GM12874 (cell line): ENCODE data around the gene P4HA3.

Experiments
- TF ChIP-seq, protein P1 (sequence below): IDR thresholded peaks from 2 replicates; pipeline ENCODE4 v1.5.1; 2011; ENCODE audit warnings: low read depth, mild to moderate bottlenecking, control low read depth, low read length, moderate library complexity; ENCODE audit not compliant: insufficient read depth

The P4HA3 gene

DNA sequence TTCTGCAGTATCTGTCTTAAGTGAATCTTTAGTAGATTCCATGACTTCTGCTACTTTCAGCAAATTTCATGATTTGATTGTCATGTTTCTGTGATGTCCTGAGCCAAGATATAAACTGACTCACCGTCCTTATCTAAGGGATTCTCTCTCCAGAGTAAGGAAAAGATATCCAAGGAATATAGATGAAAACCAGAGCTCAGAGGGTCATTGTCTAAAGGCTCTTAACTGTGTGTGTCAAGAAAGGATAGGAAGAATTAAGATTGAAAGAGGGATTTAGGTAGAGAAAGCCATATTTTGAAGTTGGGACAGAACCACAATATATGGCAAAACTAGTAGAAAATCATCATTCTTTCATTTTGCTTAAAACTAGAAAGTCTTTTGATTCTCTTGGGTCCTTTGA is 89.6 kb downstream of the P4HA3 start:
- TF ChIP-seq, protein P1, sequence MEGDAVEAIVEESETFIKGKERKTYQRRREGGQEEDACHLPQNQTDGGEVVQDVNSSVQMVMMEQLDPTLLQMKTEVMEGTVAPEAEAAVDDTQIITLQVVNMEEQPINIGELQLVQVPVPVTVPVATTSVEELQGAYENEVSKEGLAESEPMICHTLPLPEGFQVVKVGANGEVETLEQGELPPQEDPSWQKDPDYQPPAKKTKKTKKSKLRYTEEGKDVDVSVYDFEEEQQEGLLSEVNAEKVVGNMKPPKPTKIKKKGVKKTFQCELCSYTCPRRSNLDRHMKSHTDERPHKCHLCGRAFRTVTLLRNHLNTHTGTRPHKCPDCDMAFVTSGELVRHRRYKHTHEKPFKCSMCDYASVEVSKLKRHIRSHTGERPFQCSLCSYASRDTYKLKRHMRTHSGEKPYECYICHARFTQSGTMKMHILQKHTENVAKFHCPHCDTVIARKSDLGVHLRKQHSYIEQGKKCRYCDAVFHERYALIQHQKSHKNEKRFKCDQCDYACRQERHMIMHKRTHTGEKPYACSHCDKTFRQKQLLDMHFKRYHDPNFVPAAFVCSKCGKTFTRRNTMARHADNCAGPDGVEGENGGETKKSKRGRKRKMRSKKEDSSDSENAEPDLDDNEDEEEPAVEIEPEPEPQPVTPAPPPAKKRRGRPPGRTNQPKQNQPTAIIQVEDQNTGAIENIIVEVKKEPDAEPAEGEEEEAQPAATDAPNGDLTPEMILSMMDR, result no peak

DNA sequence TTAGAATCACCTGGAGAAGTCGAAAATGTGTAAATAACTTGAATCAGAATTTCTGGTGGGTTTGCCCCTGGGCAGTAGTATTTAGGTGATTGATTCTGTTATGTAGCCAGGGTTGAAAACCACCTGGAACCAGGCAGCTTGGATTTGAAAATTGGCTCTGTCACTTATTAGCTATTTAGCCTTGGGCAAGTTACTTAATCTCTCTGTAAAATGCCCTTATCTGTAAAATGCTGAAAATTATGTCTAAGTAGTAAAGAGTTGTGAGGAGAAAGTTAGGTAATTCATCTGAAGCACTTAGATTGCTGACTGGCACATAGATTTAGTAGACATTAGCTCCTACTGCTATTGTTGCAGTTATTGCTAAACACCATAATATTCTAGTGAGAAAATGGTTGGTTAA is 91.1 kb downstream of the P4HA3 start:
- TF ChIP-seq, protein P1, result no peak
